K562 (cell line): ENCODE data around the gene AIF1L. TPM values are rescaled to one million over a fixed set of nuclear protein-coding genes. Genes with fewer than 3 reads are reported as not detected.

Source experiments
- ATAC-seq: fragments of 200-7000 bp; cut with Tn5 transposase; 3 replicates; pipeline ENCODE4 v1.9.1; 2020; ENCODE audit warnings: moderate library complexity
- BruUV-seq: library from RNA; stranded (reverse); fragments of 400-500 nt; replicated peaks from 2 replicates; lab custom pipeline; 2021; lab: Mats Ljungman, UMichigan
- CTCF ChIA-PET: fragments of 300-600 bp; formaldehyde crosslinking; extraction: SDS; loops from one replicate; lab custom pipeline; 2021; ENCODE audit warnings: low intra/inter-chr PET ratio; lab: Yijun Ruan, JAX
- POLR2A ChIA-PET: fragments of 300-600, 350-650 bp; sonication (Branson Sonifier 250); formaldehyde crosslinking; extraction: SDS; loops from one replicate; lab custom pipeline; 2021; ENCODE audit warnings: antibody characterized with exemption, inconsistent platforms; lab: Yijun Ruan, JAX
- DNase-seq, 4 experiments: peaks; one replicate each; pipeline versions ENCODE4 v3.0.0 to v3.0.0-alpha.2; 2011 to 2018; ENCODE audit warnings: low spot score in 3 of 4, mixed read lengths in 3 of 4; ENCODE audit errors: extremely low read depth in 1 of 4
- FAIRE-seq: peaks from 2 replicates; lab custom pipeline; 2011; peaks lifted over from hg19 to GRCh38; lab: Jason Lieb, UNC
- H2AFZ ChIP-seq: 2 replicates; pipeline ENCODE4 v1.6.0; 2011; ENCODE audit warnings: low read depth, low read length, control low read depth, inconsistent platforms
- H3K27ac ChIP-seq: fragments of 200-600 bp; 3 replicates; pipeline ENCODE4 v1.8.0; 2011; ENCODE audit warnings: low read depth, mild to moderate bottlenecking, control low read depth, inconsistent platforms, low read length, moderate library complexity, mixed read lengths; ENCODE audit errors: extremely low read depth
- H3K27me3 ChIP-seq, 2 experiments: fragments of 300-600 bp in 1 of 2; 2 replicates in 1 of 2; 3 replicates in 1 of 2; pipeline versions ENCODE4 v1.6.0 to v1.8.0; 2011; ENCODE audit warnings: inconsistent platforms in 2 of 2, low read length in 2 of 2, mild to moderate bottlenecking in 1 of 2, mixed read lengths in 1 of 2, moderate library complexity in 1 of 2; ENCODE audit not compliant: control insufficient read depth in 2 of 2, insufficient read depth in 2 of 2
- H3K36me3 ChIP-seq: fragments of 300-600 bp; 3 replicates; pipeline ENCODE4 v1.8.0; 2011; ENCODE audit warnings: mild to moderate bottlenecking, low read length, inconsistent platforms; ENCODE audit not compliant: control insufficient read depth, insufficient read depth
- H3K4me1 ChIP-seq, 2 experiments: fragments of 200-600 bp in 1 of 2; replicated peaks in 1 of 2; 2 replicates in 1 of 2; 3 replicates in 1 of 2; pipeline versions ENCODE4 v1.5.1 to v1.8.0; 2011; ENCODE audit warnings: inconsistent platforms in 2 of 2, low read length in 2 of 2, mild to moderate bottlenecking in 1 of 2, mixed read lengths in 1 of 2, moderate library complexity in 1 of 2; ENCODE audit not compliant: control insufficient read depth in 2 of 2, insufficient read depth in 2 of 2
- H3K4me2 ChIP-seq: 2 replicates; pipeline ENCODE4 v1.6.1; 2011; ENCODE audit warnings: low read length, control low read depth, inconsistent platforms, mixed read lengths; ENCODE audit not compliant: insufficient read depth
- H3K4me3 ChIP-seq: fragments of 200-600 bp; sonication (generic), shearing (Covaris generic); 2 replicates; pipeline ENCODE4 v1.5.1; 2016; ENCODE audit warnings: control low read depth, inconsistent platforms
- H3K79me2 ChIP-seq: fragments of 200-600 bp; 3 replicates; pipeline ENCODE4 v1.8.0; 2011; ENCODE audit warnings: low read length, inconsistent platforms; ENCODE audit not compliant: control insufficient read depth, insufficient read depth
- H3K9ac ChIP-seq, 2 experiments: 2 replicates each; pipeline versions ENCODE4 v1.6.0 to v1.6.1; 2011; ENCODE audit warnings: low read depth in 2 of 2, low read length in 2 of 2, control low read depth in 1 of 2, inconsistent platforms in 1 of 2, mild to moderate bottlenecking in 1 of 2, mixed read lengths in 1 of 2; ENCODE audit not compliant: insufficient read depth in 1 of 2
- H3K9me1 ChIP-seq: one replicate; pipeline ENCODE4 v1.6.0; 2011; ENCODE audit warnings: inconsistent platforms, mild to moderate bottlenecking, low read length, moderate library complexity; ENCODE audit not compliant: control insufficient read depth, insufficient read depth
- H3K9me3 ChIP-seq: replicated peaks from 2 replicates; pipeline ENCODE4 v1.5.1; 2011; ENCODE audit warnings: low read depth, low read length, inconsistent platforms; ENCODE audit not compliant: control insufficient read depth, insufficient read depth
- H4K20me1 ChIP-seq: replicated peaks from 2 replicates; pipeline ENCODE4 v1.6.1; 2011; ENCODE audit warnings: low read length, inconsistent platforms, mixed read lengths; ENCODE audit not compliant: control insufficient read depth, insufficient read depth
- ZBTB7A ChIP-seq: IDR thresholded peaks from 2 replicates; pipeline ENCODE4 v1.6.1; 2011; ENCODE audit warnings: low read depth, mild to moderate bottlenecking, low read length, moderate library complexity, borderline replicate concordance; ENCODE audit not compliant: control insufficient read depth
- WGBS: fragments of 100-300 bp; shearing (Covaris generic); methylation state at CpG from one replicate; pipeline ENCODE4 v1.1.6; 2016; ENCODE audit warnings: low coverage, mixed read lengths; ENCODE audit not compliant: insufficient coverage; ENCODE audit errors: missing lambda C conversion rate; 5-methylcytosine and 5-hydroxymethylcytosine counted together
- in situ Hi-C: fragments of 300-500 bp; cut with MboI; formaldehyde crosslinking; loops from 4 replicates; pipeline ENCODE4 v1.15.0; 2018; ENCODE audit warnings: inconsistent platforms, mixed read lengths
- intact Hi-C: fragments of 100-400 bp; cut with micrococcal nuclease; formaldehyde crosslinking; loops from 2 replicates; pipeline ENCODE4 v1.14.2; 2022
- polyA plus RNA-seq, 8 experiments: library from polyadenylated mRNA; depleted of rRNA in 4 of 8; stranded (reverse) in 5 of 8; unstranded in 3 of 8; fragments of >200 nt; fragmentation: Nextera tagmentation in 2 of 8; fragmentation: Illumina TruSeq in 1 of 8; extraction: Ambion mirVana in 2 of 8; extraction: Trizol in 1 of 8; gene quantifications; 2 replicates each; pipeline versions ENCODE4 v1.2.1 to v1.2.3, GENCODE V29; 2011 to 2014; ENCODE audit warnings: inconsistent platforms in 1 of 8, missing spikeins in 1 of 8
- total RNA-seq, 7 experiments: library from RNA; depleted of rRNA in 6 of 7; stranded (reverse); fragments of >200 nt in 6 of 7; fragmentation: Illumina TruSeq in 2 of 7; extraction: Trizol in 2 of 7; gene quantifications; 2 replicates each; pipeline versions ENCODE4 v1.2.1 to v1.2.3, GENCODE V29; 2011 to 2021; ENCODE audit warnings: low replicate concordance in 1 of 7
- TF ChIP-seq, protein P1 (sequence below): sonication (generic); formaldehyde crosslinking; IDR thresholded peaks from 2 replicates; pipeline ENCODE4 v1.8.1; 2023; ENCODE audit warnings: mild to moderate bottlenecking, missing genetic modification reagents

AIF1L gene
- total and polyA plus RNA-seq, 9 of the 15 experiments (the other 6 are each of a cell fraction or from before 2014, with no cell fraction given), result 0.34 to 9.1 (median 1.3) TPM

- H3K4me1 ChIP-seq, result peaks cover 17 to 28% of the 10 kb centered on the region in 2 experiments
- ATAC-seq, result no peak; the same call in 2 of the 3 replicates
- intact Hi-C loops (loop anchor here (2.0 kb wide), 1 partner anchor 49 kb away; no protein-coding TSS in a partner anchor), in situ Hi-C loops (no loop called here)
- no peaks in the 10 kb centered on the region for H3K36me3 ChIP-seq
- H3K9ac ChIP-seq, result peak overlapping the region in 1 of 2 experiments; percentile 8; a peak in 1 of 4 replicates
- TF ChIP-seq ZBTB7A, result no peak
- TF ChIP-seq, protein P1, sequence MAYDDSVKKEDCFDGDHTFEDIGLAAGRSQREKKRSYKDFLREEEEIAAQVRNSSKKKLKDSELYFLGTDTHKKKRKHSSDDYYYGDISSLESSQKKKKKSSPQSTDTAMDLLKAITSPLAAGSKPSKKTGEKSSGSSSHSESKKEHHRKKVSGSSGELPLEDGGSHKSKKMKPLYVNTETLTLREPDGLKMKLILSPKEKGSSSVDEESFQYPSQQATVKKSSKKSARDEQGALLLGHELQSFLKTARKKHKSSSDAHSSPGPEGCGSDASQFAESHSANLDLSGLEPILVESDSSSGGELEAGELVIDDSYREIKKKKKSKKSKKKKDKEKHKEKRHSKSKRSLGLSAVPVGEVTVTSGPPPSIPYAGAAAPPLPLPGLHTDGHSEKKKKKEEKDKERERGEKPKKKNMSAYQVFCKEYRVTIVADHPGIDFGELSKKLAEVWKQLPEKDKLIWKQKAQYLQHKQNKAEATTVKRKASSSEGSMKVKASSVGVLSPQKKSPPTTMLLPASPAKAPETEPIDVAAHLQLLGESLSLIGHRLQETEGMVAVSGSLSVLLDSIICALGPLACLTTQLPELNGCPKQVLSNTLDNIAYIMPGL (CRISPR knock-in tag), result peak; percentile 42; the same call in 1 of the 2 replicates
- H3K4me2 ChIP-seq, result no peak overlapping the region
- ChIA-PET CTCF (no interaction called here), POLR2A (interaction anchor here (0.6 to 99.3 kb wide), 10 partner anchors 9 to 1309 kb away, joined by 3 to 3336 read pairs (median 4); partner anchors contain the start of genes AIF1L and NUP214)
- no peak overlapping the region for H3K4me3 ChIP-seq
- BruUV-seq, result no TSS peak
- H3K27ac ChIP-seq, result no peak overlapping the region
- H3K9me3 ChIP-seq, result no peaks in the 10 kb centered on the region
- peaks cover 63 to 89% of the 10 kb centered on the region in 2 experiments for H3K27me3 ChIP-seq
- peaks cover 23% of the 10 kb centered on the region for H4K20me1 ChIP-seq
- peak in 2 of 4 experiments; percentile 41 to 66 for DNase-seq
- FAIRE-seq, result no peak
- no peak overlapping the region for H2AFZ ChIP-seq
- WGBS, result 7% methylated on average over 8 of the region's 8 CpGs
- no peaks in the 10 kb centered on the region for H3K79me2 ChIP-seq
- peaks cover 9% of the 10 kb centered on the region for H3K9me1 ChIP-seq
Measured at GRCh38 chr9:131105952-131106351, 9.6 kb downstream of the AIF1L start.
